ENCODE data around the gene HES7. TPM values are rescaled to one million over a fixed set of nuclear protein-coding genes. Genes with fewer than 3 reads are reported as not detected.

HES7 gene
- total RNA-seq, 1 experiment from 2014 or later: 3.1 TPM

- no peak for TF ChIP-seq FOXP1 (CRISPR knock-in tag; IDR thresholded peaks at IDR 0.05; ENCODE audit: borderline replicate concordance)
- TF ChIP-seq ZBTB21 (CRISPR knock-in tag; IDR thresholded peaks at IDR 0.05; ENCODE audit: borderline replicate concordance): no peak
Observed at GRCh38 chr17:8150194-8151119, 26.6 kb upstream of the HES7 start (continued).

GRCh38 chr17:8149419-8150193, 25.7 kb upstream of the HES7 start:
- DNase-seq (ENCODE audit: low spot score): no peak
- H3K4me1 Mint-ChIP-seq: peaks cover 14% of the 10 kb centered on the region
- no peak for TF ChIP-seq ZNF423 (CRISPR knock-in tag; IDR thresholded peaks at IDR 0.05)
- no peak for TF ChIP-seq ZNF532 (CRISPR knock-in tag; IDR thresholded peaks at IDR 0.05; ENCODE audit: borderline replicate concordance)
- no peak for TF ChIP-seq NR1H2 (CRISPR knock-in tag; IDR thresholded peaks at IDR 0.05)
- no peak for TF ChIP-seq ATF3 (CRISPR knock-in tag; conservative IDR thresholded peaks at IDR 0.05)
- no peak for TF ChIP-seq HMGXB4 (CRISPR knock-in tag; IDR thresholded peaks at IDR 0.05)
- no peak for TF ChIP-seq ZNF396 (CRISPR knock-in tag; IDR thresholded peaks at IDR 0.05; ENCODE audit: borderline replicate concordance)
- TF ChIP-seq AFF4 (CRISPR knock-in tag; IDR thresholded peaks at IDR 0.05; ENCODE audit: borderline replicate concordance): no peak
- TF ChIP-seq RORB (CRISPR knock-in tag; IDR thresholded peaks at IDR 0.05): no peak
- TF ChIP-seq IRF2 (CRISPR knock-in tag; IDR thresholded peaks at IDR 0.05; ENCODE audit: borderline replicate concordance, low read depth): no peak
- TF ChIP-seq SMAD3 (CRISPR knock-in tag; IDR thresholded peaks at IDR 0.05; ENCODE audit: borderline replicate concordance): no peak
- no peak for TF ChIP-seq ZNF317 (CRISPR knock-in tag; IDR thresholded peaks at IDR 0.05; ENCODE audit: borderline replicate concordance, low read depth)
- TF ChIP-seq ESRRA (CRISPR knock-in tag; IDR thresholded peaks at IDR 0.05; ENCODE audit: borderline replicate concordance): no peak
- TF ChIP-seq IRF1 (CRISPR knock-in tag; IDR thresholded peaks at IDR 0.05): no peak
- TF ChIP-seq CREM (CRISPR knock-in tag; IDR thresholded peaks at IDR 0.05): no peak
- TF ChIP-seq PREB (CRISPR knock-in tag; IDR thresholded peaks at IDR 0.05; ENCODE audit: borderline replicate concordance): no peak
- no peak for TF ChIP-seq GRHL2 (CRISPR knock-in tag; IDR thresholded peaks at IDR 0.05; ENCODE audit: insufficient replicate concordance, severe bottlenecking)
- TF ChIP-seq SOX15 (CRISPR knock-in tag; IDR thresholded peaks at IDR 0.05): no peak
- TF ChIP-seq E2F5 (CRISPR knock-in tag; IDR thresholded peaks at IDR 0.05): no peak
- H3K27me3 Mint-ChIP-seq (ENCODE audit: low read depth): no peaks in the 10 kb centered on the region
- H3K9me3 Mint-ChIP-seq: no peaks in the 10 kb centered on the region
- H3K27ac Mint-ChIP-seq: no peak overlapping the region
- H3K4me3 Mint-ChIP-seq: no peak overlapping the region
- no peak for ATAC-seq
- H3K36me3 Mint-ChIP-seq: peaks cover 31% of the 10 kb centered on the region
- ChIA-PET POLR2A (no interaction called here), CTCF (interaction anchor here (0.6 to 1.6 kb wide), 2 partner anchors 41 to 188 kb away, joined by 3 read pairs; no protein-coding TSS in a partner anchor)
